Measurements from ENCODE around the gene CDV3.
"Not testable (repeated sequence)": the region's sequence is repeated elsewhere in the genome, so short reads cannot be mapped to it uniquely, and the experiment has no call there.

CDV3 gene, protein sequence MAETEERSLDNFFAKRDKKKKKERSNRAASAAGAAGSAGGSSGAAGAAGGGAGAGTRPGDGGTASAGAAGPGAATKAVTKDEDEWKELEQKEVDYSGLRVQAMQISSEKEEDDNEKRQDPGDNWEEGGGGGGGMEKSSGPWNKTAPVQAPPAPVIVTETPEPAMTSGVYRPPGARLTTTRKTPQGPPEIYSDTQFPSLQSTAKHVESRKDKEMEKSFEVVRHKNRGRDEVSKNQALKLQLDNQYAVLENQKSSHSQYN

DNA sequence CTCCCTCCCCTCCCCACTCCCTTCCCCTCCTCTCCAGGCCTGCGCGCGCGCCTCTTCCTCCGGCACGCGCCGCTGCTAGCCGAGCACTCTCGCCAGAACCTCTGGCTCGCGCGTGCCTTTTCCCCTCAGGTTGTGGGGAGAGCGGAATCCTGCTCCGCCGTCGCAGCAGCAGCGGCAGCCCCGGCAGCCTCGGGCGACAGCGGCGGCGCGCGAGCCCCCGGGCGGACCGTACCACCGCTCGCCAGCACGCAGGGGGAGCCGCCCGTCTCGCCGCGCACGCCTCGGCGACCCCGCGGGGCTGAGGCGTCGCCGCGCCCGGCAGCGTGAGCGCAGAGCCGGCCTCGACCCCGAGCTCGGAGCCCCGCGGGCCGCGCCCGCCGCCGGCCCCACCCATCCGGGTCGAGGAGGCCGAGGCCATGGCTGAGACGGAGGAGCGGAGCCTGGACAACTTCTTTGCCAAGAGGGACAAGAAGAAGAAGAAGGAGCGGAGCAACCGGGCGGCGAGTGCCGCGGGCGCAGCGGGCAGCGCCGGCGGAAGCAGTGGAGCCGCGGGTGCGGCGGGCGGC lies at the start of gene CDV3:
TSS of gene CDV3 (plus strand) at position 58 of the 566 bp plus-strand sequence. CDS start at position 417, 359 bp downstream.
- no peak for DNase-seq

DNA sequence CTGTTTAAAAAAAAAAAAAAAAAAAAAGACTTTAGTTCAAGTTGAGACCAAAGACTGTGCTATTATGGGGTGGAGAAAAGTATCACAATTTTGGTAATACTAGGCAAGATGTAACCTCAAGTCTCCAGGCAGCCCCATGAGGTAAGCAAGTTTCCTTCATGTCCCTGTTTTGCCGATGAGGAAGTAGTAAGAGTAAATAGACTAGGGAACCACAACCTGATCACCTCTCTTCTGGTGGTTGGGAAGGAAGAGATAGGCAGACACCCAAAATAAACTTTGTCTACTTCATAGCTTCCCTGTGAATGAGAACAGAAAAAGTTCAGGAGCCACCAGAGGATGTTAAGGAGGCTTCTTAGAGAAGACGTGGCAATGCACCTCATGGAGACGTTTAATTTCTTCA lies 49.7 kb upstream of the CDV3 start:
- not testable (repeated sequence) for DNase-seq

DNA sequence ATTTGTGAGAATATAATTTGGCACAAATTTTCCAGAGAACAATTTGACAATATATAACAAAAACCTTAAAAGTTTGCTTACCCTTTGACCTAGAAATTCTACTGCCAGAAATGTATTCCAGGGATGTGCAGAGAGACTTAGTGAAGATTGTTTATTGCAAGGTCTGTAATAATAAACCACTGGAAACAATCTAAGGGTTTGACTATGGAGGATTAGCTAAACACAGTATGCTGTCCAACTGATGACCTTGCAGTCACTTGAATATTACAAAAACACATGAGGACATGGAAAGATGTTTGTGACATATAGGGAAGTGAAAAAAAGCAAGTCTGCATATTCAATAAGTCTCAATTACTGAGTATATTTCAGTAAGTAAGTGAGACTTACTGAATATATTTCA lies 48.1 kb upstream of the CDV3 start:
- no peak for DNase-seq

DNA sequence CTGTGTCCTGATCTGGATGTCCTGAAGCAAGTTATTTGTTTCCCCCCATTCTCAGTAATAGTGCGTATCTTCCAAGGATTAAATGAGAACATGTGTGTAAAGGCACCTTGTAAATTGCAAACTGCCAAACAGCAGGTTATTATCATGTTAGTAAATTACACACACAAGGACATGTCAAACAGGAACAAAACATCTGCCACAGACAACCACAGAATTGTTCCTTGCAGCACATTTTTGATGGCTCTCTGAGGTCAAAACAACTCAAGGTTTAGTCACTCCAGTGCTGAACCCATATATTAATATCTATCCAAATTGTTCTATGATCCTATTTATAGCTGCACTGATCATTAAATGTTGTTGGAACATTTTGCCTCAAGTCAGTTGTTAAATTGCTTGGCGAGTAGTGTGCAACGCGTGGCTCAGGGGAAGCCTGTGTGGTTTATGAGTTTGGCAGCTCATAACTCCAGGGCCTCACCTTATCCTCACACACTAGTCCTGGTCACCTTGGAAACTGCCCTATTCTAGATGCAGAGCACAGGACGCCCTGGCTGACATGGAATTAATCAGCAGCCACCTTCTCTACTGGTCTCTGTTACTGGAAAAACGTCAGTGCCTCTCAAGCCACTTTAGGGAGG lies 46.3 kb upstream of the CDV3 start:
- no peak for DNase-seq

DNA sequence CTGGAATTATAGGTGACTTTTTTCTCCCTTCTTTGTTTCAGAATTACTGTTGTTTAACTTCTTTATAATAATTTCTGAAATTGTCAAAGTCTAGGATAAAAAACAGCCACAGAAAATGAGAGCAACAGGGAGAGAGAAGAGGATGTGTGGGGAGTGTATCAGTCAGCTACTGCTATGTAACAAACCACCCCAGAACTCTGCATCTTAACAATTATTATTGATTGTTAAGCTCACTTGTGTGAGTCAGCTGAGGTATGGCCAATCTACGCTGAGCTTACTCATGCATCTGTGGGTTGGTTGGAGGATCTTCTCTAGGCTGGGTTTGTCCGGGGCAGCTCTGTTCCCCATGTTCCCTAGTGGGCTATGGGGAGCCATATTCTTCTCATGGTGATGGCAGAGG lies 43.7 kb upstream of the CDV3 start:
- no peak for DNase-seq

DNA sequence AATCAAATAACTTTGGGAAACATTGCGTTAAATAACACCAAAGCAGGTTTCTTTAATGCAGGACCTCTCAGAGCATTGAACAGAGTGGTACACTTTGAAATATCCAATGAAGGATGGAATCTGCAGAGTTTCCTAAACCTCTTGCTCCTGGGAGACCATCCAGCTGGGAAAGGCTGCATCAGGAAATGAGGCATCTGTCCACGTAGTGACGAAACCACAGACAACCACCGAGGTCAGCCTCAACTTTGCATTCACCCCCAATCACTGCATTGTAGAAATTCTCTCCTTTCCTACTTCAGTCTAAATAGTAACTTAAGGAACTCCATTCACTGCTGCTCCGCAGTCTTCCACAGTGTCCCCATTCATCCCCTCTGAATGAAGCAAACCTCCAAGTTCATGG lies 41.5 kb upstream of the CDV3 start:
- DNase-seq: no peak

DNA sequence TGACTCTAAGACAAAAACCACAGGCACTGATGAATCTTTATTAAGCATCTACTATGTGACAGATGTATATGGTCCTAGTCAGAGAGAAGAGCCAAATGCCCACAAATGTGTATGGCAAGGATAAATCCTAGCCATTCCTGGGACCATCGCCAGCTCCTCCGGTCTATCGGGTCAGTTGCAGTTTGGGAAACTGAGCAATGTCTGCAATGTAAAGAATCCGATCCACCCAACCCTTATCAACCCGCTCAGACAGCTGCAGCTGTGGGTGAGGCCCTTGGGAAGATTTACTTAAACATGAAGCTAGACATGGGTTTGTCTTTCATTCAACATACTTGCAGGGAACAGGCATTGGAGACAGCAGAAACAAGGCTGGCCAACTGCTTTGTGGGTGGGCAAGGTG lies 40.5 kb upstream of the CDV3 start:
- DNase-seq: no peak

DNA sequence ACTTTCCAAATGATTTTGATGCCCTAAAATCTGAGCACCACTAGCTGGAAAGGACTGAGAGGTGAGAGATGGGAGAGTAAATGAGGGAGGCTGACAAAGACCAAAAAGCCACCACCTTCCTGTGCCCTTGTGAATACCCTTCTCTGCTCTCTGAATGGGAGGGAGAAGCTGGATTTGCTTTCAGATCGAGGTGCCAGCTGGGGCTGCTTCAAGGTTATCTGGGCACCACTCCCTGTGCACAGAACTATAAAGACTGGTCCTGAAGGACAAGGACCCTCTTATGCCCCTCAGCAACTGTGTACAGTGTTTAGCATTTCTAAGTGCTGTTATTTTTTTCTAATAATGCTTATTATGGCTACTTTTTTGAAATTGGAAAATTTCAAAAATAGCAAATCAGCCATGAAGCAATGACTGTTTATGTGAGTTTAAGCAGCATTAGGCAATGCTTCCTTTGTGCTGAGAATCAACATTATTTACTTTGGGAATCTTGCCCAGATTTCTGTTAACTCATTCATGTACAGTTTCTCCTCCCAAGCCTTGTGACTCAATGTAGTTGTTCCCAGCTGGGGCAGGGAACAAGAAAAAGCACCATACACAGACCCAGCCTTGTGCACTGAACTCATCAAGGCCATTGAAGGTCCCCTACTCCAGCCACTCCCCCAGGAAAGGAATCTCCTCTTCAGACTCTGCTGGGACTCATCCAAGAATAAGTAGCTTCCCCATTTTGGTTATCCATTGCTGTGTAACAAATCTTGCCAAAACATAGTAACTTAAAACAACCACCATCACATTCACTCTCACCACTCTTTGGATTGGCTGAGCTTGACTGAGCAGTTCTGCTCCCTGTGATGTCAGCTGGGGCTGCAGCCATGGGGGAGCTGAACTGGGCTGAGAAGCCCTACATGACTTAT lies 37.3 kb upstream of the CDV3 start:
- no peak for DNase-seq

DNA sequence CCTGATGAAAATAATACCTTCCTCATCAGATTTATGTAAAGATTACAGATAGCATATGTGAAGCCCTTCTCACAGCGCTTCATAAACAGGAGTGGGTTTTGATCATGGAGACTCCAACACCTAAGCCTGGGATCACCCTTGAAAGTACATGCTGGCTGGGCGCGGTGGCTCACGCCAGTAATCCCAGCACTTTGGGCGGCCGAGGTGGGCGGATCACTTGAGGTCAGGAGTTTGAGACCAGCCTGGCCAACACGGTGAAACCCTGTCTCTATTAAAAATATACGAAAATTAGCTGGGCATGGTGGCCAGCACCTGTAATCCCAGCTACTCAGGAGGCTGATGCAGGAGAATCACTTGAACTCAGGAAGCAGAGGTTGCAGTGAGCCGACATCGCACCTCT lies 36.4 kb upstream of the CDV3 start:
- DNase-seq: not testable (repeated sequence)

DNA sequence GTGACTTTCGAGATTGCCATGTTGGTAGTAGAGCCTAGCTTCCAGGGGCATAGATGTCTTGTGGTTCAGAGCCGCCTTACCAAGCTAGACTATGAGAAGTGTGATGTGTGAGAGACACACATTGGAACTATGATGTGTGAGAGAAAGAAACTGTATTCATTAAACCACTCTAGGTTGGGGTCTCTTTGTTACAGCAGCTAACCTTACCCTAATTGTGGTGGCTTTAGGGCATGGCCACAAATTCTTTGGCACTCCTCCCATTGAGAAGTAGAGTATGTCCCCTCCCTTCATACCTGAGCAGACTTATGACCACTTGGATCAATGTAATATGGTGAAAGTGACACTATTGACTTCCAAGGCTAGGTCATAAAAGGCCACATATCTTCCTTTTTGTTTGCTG lies 35.3 kb upstream of the CDV3 start:
- no peak for DNase-seq

DNA sequence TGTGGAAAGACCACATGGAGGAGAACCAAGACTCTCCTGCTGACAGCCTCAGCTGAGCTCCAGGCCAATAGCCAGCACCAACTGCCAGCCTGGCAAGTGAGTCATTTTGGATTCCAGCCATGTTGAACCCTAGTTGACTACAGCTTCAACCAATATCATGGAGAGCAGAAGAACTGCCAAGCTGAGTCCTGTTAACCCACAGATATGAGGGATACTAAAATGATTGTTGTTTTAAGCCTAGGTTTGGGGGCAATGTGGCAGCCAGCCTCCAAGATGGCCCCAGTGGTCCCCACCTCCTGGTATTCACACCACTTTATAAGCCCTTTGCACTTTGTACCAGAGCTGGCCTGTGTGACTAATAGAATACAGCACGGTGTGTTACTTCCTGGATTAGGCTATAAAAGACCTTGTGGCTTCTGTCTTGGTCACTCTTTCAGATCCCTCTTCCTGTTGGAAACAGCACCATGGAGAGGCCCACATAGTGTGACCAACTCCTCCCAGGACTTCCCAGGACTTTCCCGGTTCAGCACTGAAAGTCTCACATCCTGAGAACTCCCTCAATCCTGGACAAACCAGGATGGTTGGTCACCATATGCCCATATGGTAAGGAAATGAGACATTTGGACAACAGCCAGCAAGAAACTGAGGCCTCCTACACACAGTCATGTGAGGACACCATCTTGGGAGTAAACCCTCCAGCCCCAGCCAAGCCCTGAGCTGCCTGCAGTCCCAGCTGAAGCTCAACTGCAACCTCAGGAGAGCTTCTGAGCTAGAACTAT lies 32.4 kb upstream of the CDV3 start:
- DNase-seq: no peak

DNA sequence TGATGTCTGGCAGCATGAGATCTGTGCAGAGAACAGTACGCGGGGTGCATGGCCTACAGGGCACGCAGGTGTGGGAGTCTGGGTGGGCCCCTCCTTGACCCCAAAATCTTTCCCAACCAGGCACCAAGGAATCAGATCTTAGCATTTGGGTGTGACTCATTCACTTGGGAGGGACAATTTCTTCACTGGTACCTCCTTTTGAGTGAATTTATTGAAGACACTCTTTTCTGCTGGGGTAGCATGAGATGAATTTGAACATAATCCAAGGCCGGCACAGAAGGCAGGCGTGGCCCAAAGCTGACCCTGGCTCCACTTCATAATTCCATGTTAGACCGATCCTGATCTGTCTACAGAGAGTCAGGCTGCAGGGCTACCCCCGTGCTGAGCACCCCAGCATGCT lies 30.6 kb upstream of the CDV3 start:
- no peak for DNase-seq

DNA sequence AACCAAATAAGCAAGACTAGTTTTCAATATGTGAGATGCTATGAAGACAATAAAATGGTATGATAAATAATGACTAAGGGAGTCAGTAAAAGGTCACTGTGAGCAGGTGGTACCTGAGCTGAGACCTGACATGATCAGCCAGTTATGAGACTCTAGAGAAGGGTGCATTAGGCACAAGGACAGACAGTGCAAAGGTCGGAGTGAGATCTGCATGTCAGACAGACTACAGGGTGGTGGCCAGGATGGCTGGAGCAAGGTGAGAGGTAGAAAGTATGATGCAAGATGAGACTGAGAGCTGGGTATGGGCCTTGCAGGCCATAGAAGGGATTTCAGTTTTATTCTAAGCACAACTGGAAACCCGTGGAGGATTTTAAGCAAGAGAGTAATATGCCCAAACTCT lies 28.5 kb upstream of the CDV3 start:
- not testable (repeated sequence) for DNase-seq

DNA sequence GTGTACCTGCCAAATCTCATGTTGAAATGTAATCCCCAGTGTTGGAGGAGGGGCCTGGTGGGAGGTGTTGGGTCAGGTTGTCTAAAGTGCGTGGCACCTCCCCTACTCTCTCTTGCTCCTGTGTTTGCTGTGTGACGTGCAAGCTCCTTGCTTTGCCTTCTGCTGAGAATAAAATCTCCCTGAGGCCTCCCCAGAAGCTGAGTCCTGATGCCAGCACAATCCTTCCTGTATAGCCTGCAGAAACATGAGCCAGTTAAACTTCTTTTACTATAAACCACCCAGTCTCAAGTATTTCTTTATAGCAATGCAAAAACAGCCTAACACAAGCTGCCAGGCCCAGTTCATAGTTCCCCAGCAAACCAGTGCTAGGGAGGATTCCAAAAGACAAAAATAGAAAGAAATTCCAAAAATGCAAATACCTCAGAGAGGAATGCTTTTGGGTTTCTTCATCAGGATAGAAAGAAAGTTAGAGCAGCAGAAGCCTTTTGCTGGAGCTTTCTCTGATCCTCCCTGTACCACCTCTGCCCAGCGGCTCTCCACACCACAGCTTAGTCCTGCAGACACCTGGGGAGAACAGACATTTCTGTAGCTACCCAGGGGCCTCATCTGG lies 25.9 kb upstream of the CDV3 start:
- DNase-seq: no peak

DNA sequence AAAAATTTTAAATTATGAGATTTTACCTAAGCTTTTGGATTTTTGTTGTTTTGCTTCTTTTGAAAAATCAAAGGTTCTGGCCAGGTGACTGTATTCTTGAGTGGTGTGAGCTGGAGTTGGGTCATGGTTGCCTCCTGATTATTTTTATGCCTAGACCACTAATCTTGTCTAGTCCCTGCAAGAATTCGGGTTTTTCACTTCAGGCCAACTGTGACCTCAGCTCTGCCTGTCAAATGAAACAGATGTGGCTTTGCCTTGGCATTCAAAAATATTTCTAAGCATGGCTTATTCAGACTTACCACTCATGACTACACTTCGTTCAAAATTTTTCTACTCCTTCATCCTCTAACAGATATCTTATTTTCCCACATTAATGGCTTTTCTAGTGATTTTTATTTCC lies 25.4 kb upstream of the CDV3 start:
- DNase-seq: no peak

DNA sequence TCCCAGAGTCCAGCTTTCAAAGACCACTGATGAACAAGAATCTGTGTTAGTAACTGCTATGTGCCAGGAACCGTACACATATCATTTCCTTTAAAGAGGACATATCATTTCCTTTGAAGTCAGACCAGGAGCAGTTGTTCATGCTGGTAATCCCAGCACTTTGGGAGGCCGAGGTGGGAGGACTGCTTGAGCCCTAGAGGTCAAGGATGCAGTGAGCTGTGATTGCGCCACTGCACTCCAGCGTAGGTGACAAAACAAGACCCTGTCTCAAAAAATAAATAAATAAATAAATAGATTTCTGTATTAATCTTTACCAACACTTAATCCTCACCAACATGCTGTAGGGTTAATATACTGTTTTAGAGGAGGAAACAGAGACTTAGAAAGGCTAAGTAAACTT lies 23.9 kb upstream of the CDV3 start:
- no peak for DNase-seq

DNA sequence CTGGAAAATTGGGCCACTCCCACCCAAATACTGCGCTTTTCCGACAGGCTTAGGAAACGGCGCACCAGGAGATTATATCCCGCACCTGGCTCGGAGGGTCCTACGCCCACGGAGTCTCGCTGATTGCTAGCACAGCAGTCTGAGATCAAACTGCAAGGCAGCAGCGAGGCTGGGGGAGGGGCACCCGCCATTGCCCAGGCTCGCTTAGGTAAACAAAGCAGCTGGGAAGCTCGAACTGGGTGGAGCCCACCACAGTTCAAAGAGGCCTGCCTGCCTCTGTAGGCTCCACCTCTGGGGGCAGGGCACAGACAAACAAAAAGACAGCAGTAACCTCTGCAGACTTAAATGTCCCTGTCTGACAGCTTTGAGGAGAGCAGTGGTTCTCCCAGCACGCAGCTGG lies 21.9 kb upstream of the CDV3 start:
- DNase-seq: not testable (repeated sequence)

DNA sequence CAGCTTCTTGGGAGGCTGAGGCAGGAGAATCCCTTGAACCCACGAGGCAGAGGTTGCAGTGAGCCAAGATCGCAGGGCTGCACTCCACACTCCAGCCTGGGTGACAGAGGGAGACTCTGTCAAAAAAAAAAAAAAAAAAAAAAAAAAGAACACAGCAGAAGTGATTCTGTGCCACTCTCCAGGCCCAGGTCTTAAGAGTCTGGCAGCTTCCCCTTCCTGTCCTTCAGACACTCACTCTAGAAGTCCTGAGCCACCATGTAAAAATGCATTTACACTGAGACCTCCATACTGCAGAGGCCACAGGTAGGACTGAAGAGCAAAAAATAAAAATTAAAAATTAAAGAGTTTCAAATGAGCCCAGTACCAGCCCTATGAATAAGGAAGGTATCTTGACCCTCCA lies 11.8 kb upstream of the CDV3 start:
- DNase-seq: no peak

DNA sequence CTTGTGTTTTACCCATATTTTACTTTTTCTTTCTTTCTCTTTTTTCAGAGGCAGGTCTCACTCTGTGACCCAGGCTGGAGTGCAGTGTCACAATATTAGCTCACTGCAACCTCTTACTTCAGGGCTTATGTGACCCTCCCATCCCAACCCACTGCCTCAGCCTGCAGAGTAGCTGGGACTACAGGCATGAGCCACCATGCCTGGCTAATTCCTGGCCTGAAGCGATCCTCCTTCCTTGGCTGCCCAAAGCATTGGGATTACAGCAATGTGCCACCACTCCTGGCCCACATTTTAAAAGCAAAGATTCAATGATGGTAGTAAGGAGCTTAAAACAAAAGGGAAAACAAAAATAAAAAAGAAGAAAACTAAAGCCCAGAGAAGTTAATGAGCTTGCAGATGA lies 11.1 kb upstream of the CDV3 start:
- DNase-seq: no peak

DNA sequence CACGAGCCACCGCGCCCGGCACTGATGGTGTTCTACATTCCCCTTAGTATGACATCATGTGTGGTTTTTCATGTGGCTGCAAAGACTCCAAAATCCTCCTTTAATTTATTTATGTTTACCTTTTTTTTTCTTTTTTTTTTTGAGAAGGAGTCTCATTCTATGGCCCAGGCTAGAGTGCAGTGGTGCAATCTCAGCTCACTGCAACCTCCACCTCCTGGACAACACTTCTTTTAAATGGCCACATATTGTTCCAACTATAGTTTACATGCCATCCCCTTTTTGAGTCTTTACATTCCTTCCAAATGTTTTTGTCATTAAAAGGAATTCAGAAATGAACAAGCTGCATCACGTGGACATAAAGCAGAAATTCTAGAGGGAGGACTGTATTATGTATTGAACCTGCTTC lies 10.3 kb upstream of the CDV3 start:
- DNase-seq: no peak

DNA sequence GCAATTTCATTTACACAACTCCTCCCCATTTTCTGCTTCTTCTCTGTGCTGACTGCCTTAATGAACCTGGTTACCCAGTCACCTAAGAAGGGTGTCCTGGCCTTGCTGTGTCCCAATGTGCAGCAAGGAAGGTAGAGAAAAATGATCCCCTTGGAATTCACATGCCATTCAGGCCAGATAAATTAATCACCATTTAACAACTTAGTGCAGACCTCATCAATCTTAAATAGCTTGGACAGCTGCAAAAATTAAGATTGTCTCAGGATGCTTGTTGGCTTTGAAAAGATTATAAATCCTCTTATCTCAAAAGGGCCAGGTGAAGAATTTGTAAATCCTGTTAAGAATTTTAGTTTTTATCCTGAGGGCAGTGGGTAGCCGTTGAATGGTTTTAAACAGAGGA lies 9.7 kb upstream of the CDV3 start:
- DNase-seq: no peak

DNA sequence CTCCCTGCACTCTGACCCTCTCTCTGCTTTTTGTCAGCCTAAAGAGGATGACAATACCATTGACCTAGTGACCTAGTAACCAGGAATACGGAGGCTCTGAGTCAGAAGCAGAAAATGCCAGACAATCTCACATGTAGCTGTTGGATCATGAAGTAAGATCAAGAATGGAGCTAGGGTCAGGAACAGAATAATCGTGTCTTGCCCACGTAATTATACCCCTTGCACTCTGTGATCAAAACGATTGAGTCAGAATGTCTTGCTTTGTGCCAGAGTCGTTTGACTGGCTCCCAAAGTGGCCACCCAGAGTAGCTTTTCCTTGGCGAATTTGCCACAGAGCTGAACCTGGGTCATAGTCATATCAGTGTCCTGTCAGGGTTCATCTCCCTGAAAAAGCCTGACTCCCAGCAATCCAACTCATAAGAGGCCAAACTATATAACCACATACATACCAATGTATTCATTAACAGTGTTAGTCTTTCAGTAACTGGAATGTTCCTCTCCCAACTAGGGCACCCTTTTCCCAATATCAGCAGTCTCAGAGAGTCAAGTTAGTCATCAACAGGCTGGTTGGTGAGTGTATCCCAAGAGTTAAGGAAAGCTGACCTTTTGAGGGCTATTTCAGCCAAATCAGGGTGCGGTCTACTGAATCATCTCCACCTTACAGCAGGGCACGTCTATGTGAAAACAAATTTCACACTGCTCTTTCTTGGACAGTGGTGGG lies 5.0 kb upstream of the CDV3 start:
- no peak for DNase-seq
